Tibial artery (tissue), 4 donors: ENCODE measurements around the gene GLDC.

Experiments
- DNase-seq, 2 donors: peaks; one replicate each; pipeline ENCODE4 v3.0.0-alpha.2; 2019
- H3K27ac ChIP-seq, 2 donors: fragments of 200-600 bp; sonication (generic) in 1 of 2; 1 replicate in 1 of 2; 2 replicates in 1 of 2; pipeline ENCODE4 v1.5.1; 2018 to 2019; ENCODE audit warnings: mild to moderate bottlenecking in 1 of 2
- H3K27me3 ChIP-seq, 2 donors: fragments of 200-600 bp; sonication (generic) in 1 of 2; one replicate each; pipeline versions ENCODE4 v1.5.1 to v1.6.0; 2016 to 2019
- H3K36me3 ChIP-seq, 3 donors: fragments of 200-600 bp; sonication (generic) in 2 of 3; one replicate each; pipeline ENCODE4 v1.5.1; 2016 to 2019; ENCODE audit warnings: mild to moderate bottlenecking in 2 of 3
- H3K4me1 ChIP-seq, 4 donors: fragments of 200-600 bp; sonication (generic) in 2 of 4; 1 replicate in 3 of 4; 2 replicates in 1 of 4; pipeline ENCODE4 v1.5.1; 2016 to 2019
- H3K4me3 ChIP-seq, 2 donors: fragments of 200-600 bp; sonication (generic) in 1 of 2; 1 replicate in 1 of 2; 2 replicates in 1 of 2; pipeline ENCODE4 v1.5.1; 2018 to 2019; ENCODE audit warnings: mild to moderate bottlenecking in 2 of 2
- H3K9me3 ChIP-seq, 3 donors: fragments of 200-600 bp; sonication (generic) in 1 of 3; one replicate each; pipeline ENCODE4 v1.5.1; 2016 to 2019
- intact Hi-C: fragments of 100-400 bp; cut with DNase I; formaldehyde crosslinking; loops from one replicate; pipeline ENCODE4 v1.15.0; 2023; ENCODE audit warnings: low total_unique reads
- TF ChIP-seq, protein P1 (sequence below), 2 experiments: fragments of 200-600 bp in 1 of 2; fragments of 450-650 bp in 1 of 2; IDR thresholded peaks; one replicate each; pipeline ENCODE4 v1.5.1; 2017 to 2019; ENCODE audit warnings: antibody characterized with exemption in 2 of 2, mild to moderate bottlenecking in 1 of 2, moderate library complexity in 1 of 2

GLDC gene

DNA sequence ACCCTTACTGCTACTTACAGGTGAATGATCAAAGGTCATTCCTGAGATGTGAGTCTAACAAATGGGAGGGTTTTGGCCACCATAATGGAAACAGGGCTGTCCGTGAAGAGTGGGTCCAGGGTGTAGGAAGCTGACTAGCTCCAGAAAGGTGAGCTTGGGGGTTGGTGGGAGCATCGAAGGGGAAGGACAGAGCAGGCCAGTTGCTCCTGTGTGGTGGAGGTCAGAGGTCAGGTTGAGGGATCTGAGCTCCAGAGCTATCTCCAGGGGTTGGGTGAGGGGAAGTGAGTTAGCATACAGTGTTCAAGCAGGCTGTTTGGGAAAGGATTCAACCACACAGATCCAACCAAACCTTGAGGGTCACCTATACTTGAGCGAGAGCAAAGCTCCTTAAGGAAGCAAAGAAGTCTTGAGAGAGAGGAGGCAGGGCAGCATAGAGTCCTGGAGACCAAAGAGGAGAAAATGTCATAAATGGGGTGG, 18.7 kb upstream of the GLDC start:
- H3K27ac ChIP-seq: no peak overlapping the region
- intact Hi-C loops: loop anchor here (10.0 kb wide), 1 partner anchor 299 kb away; no protein-coding TSS in a partner anchor
- TF ChIP-seq, protein P1, sequence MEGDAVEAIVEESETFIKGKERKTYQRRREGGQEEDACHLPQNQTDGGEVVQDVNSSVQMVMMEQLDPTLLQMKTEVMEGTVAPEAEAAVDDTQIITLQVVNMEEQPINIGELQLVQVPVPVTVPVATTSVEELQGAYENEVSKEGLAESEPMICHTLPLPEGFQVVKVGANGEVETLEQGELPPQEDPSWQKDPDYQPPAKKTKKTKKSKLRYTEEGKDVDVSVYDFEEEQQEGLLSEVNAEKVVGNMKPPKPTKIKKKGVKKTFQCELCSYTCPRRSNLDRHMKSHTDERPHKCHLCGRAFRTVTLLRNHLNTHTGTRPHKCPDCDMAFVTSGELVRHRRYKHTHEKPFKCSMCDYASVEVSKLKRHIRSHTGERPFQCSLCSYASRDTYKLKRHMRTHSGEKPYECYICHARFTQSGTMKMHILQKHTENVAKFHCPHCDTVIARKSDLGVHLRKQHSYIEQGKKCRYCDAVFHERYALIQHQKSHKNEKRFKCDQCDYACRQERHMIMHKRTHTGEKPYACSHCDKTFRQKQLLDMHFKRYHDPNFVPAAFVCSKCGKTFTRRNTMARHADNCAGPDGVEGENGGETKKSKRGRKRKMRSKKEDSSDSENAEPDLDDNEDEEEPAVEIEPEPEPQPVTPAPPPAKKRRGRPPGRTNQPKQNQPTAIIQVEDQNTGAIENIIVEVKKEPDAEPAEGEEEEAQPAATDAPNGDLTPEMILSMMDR (IDR thresholded peaks at IDR 0.05): no peak

DNA sequence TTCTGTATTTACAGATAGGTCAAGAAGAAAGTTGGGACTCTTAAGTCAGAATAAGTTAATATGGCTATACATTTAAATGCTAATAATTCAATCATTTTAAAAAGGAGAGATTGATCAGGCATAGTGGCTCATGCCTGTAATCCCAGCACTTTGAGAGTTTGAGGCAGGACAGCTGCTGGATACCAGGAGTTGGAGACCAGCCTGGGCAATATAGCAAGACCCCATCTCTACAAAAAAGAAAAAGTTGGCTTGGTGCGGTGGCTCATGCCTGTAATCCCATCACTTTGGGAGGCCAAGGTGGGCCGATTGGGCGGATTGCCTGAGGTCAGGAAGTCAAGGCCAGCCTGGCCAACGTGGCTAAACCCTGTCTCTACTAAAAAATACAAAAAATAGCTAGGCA, 15.0 kb upstream of the GLDC start:
- Histone ChIP-seq H3K27me3 (no peaks in the 10 kb centered on the region), H3K27ac (no peak overlapping the region)
- intact Hi-C loops: loop anchor here (10.0 kb wide), 1 partner anchor 296 kb away; no protein-coding TSS in a partner anchor

More for the DNA sequence above, 18.7 kb upstream of the GLDC start:
- H3K4me1 ChIP-seq: no peaks in the 10 kb centered on the region
- no peak for DNase-seq
- H3K27me3 ChIP-seq: no peaks in the 10 kb centered on the region
- no peaks in the 10 kb centered on the region for H3K36me3 ChIP-seq
- H3K9me3 ChIP-seq: no peaks in the 10 kb centered on the region
- no peak overlapping the region for H3K4me3 ChIP-seq

DNA sequence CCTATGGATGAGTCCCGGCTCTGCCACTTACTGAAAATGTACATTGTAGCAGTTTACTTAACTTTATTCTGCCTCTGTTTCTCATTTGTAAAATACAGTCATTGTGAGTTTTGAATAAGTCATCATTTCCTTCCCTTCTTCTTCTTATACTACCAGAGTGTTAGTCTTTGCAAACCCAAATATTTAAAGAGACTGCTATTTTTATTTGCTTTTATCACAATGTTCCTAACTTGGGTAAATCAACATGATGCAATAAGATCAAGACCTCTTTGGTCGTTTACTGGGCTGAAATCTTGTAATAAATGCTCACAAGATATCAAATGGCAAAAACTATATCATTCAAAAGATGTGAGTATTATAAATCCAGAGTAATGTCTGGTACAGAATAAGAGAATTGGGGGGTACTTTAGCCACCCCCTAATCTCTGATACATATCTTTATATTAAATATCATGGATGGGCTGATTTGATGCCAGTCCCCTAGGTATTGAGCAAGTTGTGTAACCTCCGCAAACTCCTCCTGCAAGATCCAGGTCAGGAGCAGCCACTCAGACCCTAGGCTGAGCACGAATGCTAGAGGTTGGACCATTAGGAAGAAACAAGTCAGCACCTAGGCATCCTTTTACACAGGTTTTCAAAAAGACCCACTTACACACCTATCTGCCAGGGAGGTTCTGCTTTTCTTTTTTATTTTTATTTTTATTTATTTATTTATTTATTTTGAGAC, 13.3 kb upstream of the GLDC start:
- Histone ChIP-seq H3K9me3 (no peaks in the 10 kb centered on the region), H3K27me3 (no peaks in the 10 kb centered on the region), H3K4me1 (no peaks in the 10 kb centered on the region), H3K27ac (no peak overlapping the region), H3K36me3 (no peaks in the 10 kb centered on the region), H3K4me3 (no peak overlapping the region)
- DNase-seq: no peak
- intact Hi-C loops: no loop called here
- TF ChIP-seq, protein P1 (IDR thresholded peaks at IDR 0.05): no peak

More for the DNA sequence above, 15.0 kb upstream of the GLDC start:
- Histone ChIP-seq H3K4me1 (no peaks in the 10 kb centered on the region), H3K36me3 (no peaks in the 10 kb centered on the region), H3K4me3 (no peak overlapping the region), H3K9me3 (no peaks in the 10 kb centered on the region)
- no peak for DNase-seq
- TF ChIP-seq, protein P1 (IDR thresholded peaks at IDR 0.05): no peak

DNA sequence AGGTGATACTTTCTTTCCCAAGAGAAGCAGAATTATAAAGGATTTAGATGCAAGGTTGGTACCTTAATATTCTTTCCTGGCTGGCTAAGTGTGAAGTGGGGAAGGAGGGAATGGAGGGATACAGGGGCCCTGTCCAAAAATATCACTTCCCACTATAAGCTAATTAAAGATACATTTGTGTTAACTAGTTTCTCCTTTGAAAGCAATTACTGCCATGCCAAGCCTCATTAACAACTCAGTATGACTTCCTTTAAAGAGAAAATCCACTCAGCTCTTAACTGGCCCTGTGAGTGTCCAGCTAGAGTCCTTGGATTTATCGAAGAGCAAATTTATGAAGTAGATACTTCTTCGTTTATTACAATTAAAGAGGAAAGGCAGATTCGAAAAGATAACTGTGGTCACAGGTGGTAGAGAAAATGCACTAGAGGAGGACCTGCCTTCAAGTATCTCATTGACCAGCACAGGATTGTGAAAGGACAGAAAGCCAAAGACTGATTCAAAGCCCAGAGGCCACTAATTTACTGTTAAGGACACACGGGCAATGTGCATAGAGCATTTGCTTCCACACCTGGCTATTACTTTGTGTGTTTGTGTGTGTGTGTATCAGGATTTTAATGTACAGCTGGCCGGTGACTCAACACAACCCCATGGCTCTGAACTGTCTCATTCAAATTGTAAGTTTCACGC, 11.2 kb upstream of the GLDC start:
- Histone ChIP-seq H3K4me1 (no peaks in the 10 kb centered on the region), H3K4me3 (no peak overlapping the region), H3K27me3 (no peaks in the 10 kb centered on the region), H3K27ac (no peak overlapping the region), H3K9me3 (no peaks in the 10 kb centered on the region), H3K36me3 (no peaks in the 10 kb centered on the region)
- DNase-seq: no peak
- intact Hi-C loops: no loop called here
- TF ChIP-seq, protein P1 (IDR thresholded peaks at IDR 0.05): no peak

DNA sequence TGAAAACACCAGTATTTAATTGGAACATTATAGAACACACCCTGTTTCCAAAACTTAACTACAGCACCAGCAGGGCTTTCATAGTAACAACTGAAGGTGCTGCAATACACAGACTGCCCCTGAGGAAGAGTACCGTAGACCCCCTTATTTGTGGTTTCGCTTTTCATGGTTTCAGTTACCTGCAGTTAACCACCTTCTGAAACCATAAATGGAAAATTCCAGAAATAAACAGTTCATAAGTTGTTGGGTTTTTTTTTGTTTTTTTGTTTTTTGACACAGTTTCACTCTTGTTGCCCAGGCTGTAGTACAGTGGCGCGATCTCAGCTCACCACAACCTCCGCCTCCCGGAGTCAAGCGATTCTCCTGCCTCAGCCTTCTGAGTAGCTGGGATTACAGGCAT, 9.5 kb upstream of the GLDC start:
- DNase-seq: no peak
- intact Hi-C loops: no loop called here
- Histone ChIP-seq H3K27ac (no peak overlapping the region), H3K9me3 (no peaks in the 10 kb centered on the region), H3K4me1 (no peaks in the 10 kb centered on the region), H3K4me3 (no peak overlapping the region), H3K36me3 (no peaks in the 10 kb centered on the region), H3K27me3 (no peaks in the 10 kb centered on the region)
- TF ChIP-seq, protein P1 (IDR thresholded peaks at IDR 0.05): no peak
